HCT116 (cell line): ENCODE measurements around the gene ADK. TPM values are rescaled to one million over a fixed set of nuclear protein-coding genes. Genes with fewer than 3 reads are reported as not detected.

Experiments
- ATAC-seq: fragments of 200-7000 bp; cut with Tn5 transposase; 2 replicates; pipeline ENCODE4 v1.9.1; 2020; ENCODE audit warnings: mild to moderate bottlenecking, moderate library complexity
- BruUV-seq: library from RNA; stranded (reverse); fragments of 400-500 nt; replicated peaks from 2 replicates; lab custom pipeline; 2021; lab: Mats Ljungman, UMichigan
- CTCF ChIA-PET: fragments of 300-600 bp; sonication (Branson Sonifier 250); formaldehyde crosslinking; loops from one replicate; lab custom pipeline; 2021; ENCODE audit warnings: antibody characterized with exemption; lab: Charles Lee
- POLR2A ChIA-PET: fragments of 300-600, 350-600 bp; sonication (Branson Sonifier 250); formaldehyde crosslinking; loops from one replicate; lab custom pipeline; 2021; ENCODE audit warnings: antibody characterized with exemption; lab: Charles Lee
- RAD21 ChIA-PET, 2 experiments: fragments of 300-600 bp; sonication (Branson Sonifier 250); formaldehyde crosslinking; loops; one replicate each; lab custom pipeline; 2023; ENCODE audit warnings: low total read pairs in 2 of 2; ENCODE audit not compliant: uncharacterized antibody in 2 of 2, unreplicated experiment in 2 of 2, low non-redundant PET in 1 of 2; lab: Charles Lee
- DNase-seq: peaks from one replicate; pipeline ENCODE4 v3.0.0-alpha.2; 2010; ENCODE audit warnings: low read depth, low spot score
- H2AFZ ChIP-seq: fragments of 200-600 bp; shearing (Covaris generic), sonication (generic); 2 replicates; pipeline ENCODE4 v1.6.1; 2017; ENCODE audit warnings: low read depth, mixed run types, mixed read lengths, antibody characterized with exemption, low read length; ENCODE audit not compliant: poor library complexity, severe bottlenecking
- H3K27ac ChIP-seq: 2 replicates; pipeline ENCODE4 v1.5.1; 2012; ENCODE audit warnings: low read depth, low read length
- H3K27me3 ChIP-seq: fragments of 200-600 bp; sonication (generic); 2 replicates; pipeline ENCODE4 v1.6.1; 2016; ENCODE audit warnings: mixed run types, low read length, mixed read lengths; ENCODE audit not compliant: insufficient read depth
- H3K36me3 ChIP-seq, 2 experiments: fragments of 200-500 bp in 1 of 2; fragments of 200-600 bp in 1 of 2; sonication (Bioruptor generic) in 1 of 2; sonication (generic) in 1 of 2; 2 replicates each; pipeline versions ENCODE4 v1.5.1 to v1.6.1; 2014 to 2016; ENCODE audit warnings: low read length in 2 of 2, inconsistent platforms in 1 of 2, mixed read lengths in 1 of 2, mixed run types in 1 of 2; ENCODE audit not compliant: insufficient read depth in 2 of 2, control insufficient read depth in 1 of 2
- H3K4me1 ChIP-seq, 2 experiments: fragments of 200-600 bp in 1 of 2; sonication (generic) in 1 of 2; 2 replicates each; pipeline versions ENCODE4 v1.5.1 to v1.6.1; 2012 to 2017; ENCODE audit warnings: low read length in 2 of 2, inconsistent platforms in 1 of 2, mild to moderate bottlenecking in 1 of 2, mixed read lengths in 1 of 2, mixed run types in 1 of 2, moderate library complexity in 1 of 2; ENCODE audit not compliant: insufficient read depth in 2 of 2, control insufficient read depth in 1 of 2
- H3K4me2 ChIP-seq: fragments of 200-600 bp; sonication (generic); 2 replicates; pipeline ENCODE4 v1.6.1; 2017; ENCODE audit warnings: mixed run types, low read length, mixed read lengths
- H3K4me3 ChIP-seq, 2 experiments: fragments of 200-600 bp in 1 of 2; sonication (generic) in 1 of 2; replicated peaks in 1 of 2; 2 replicates each; pipeline ENCODE4 v1.5.1; 2011 to 2016; ENCODE audit warnings: low read length in 2 of 2, control low read depth in 1 of 2, low read depth in 1 of 2, mild to moderate bottlenecking in 1 of 2, mixed read lengths in 1 of 2, mixed run types in 1 of 2
- H3K79me2 ChIP-seq: fragments of 200-600 bp; sonication (generic); 2 replicates; pipeline ENCODE4 v1.6.1; 2017; ENCODE audit warnings: mild to moderate bottlenecking, mixed run types, low read length, moderate library complexity, mixed read lengths; ENCODE audit not compliant: insufficient read depth
- H3K9ac ChIP-seq: fragments of 200-600 bp; sonication (generic); 2 replicates; pipeline ENCODE4 v1.6.1; 2016; ENCODE audit warnings: low read length, mixed read lengths
- H3K9me2 ChIP-seq: fragments of 200-600 bp; sonication (generic), shearing (Covaris generic); 2 replicates; pipeline ENCODE4 v1.6.1; 2017; ENCODE audit warnings: mixed run types, mild to moderate bottlenecking, moderate library complexity; ENCODE audit not compliant: insufficient read depth
- H3K9me3 ChIP-seq, 2 experiments: fragments of 200-500 bp in 1 of 2; fragments of 200-600 bp in 1 of 2; sonication (Bioruptor generic) in 1 of 2; sonication (generic) in 1 of 2; 2 replicates each; pipeline ENCODE4 v1.6.1; 2014 to 2017; ENCODE audit warnings: low read length in 2 of 2, mixed read lengths in 2 of 2, inconsistent platforms in 1 of 2, low read depth in 1 of 2, mild to moderate bottlenecking in 1 of 2, mixed run types in 1 of 2, moderate library complexity in 1 of 2; ENCODE audit not compliant: control insufficient read depth in 1 of 2, insufficient read depth in 1 of 2
- H4K20me1 ChIP-seq: fragments of 200-600 bp; sonication (generic), shearing (Covaris generic); 2 replicates; pipeline ENCODE4 v1.6.1; 2017; ENCODE audit warnings: mixed run types, mild to moderate bottlenecking, moderate library complexity; ENCODE audit not compliant: insufficient read depth
- CBX3 ChIP-seq: IDR thresholded peaks from 2 replicates; pipeline ENCODE4 v1.6.1; 2012; ENCODE audit warnings: low read depth
- CEBPB ChIP-seq: IDR thresholded peaks from 2 replicates; pipeline ENCODE4 v1.6.1; 2012; ENCODE audit warnings: low read depth
- EZH2 ChIP-seq: fragments of 200-600 bp; sonication (generic); IDR thresholded peaks from 2 replicates; pipeline ENCODE4 v1.6.1; 2017; ENCODE audit warnings: antibody characterized with exemption, mixed run types
- EZH2phosphoT487 ChIP-seq: fragments of 200-600 bp; IDR thresholded peaks from 2 replicates; pipeline ENCODE4 v1.6.1; 2018; ENCODE audit warnings: antibody characterized with exemption, borderline replicate concordance
- JUND ChIP-seq: IDR thresholded peaks from 2 replicates; pipeline ENCODE4 v1.6.1; 2012
- RAD21 ChIP-seq: IDR thresholded peaks from 2 replicates; pipeline ENCODE4 v1.6.1; 2012; ENCODE audit warnings: low read depth, mild to moderate bottlenecking
- SP1 ChIP-seq: IDR thresholded peaks from 2 replicates; pipeline ENCODE4 v1.6.1; 2012; ENCODE audit warnings: low read depth
- SRF ChIP-seq: IDR thresholded peaks from 2 replicates; pipeline ENCODE4 v1.6.1; 2012; ENCODE audit warnings: low read depth
- TCF7L2 ChIP-seq: IDR thresholded peaks from 2 replicates; pipeline ENCODE4 v1.7.0; 2011; ENCODE audit warnings: borderline replicate concordance, inconsistent platforms; ENCODE audit not compliant: insufficient read depth, insufficient read length; ENCODE audit errors: extremely low read depth
- intact Hi-C: fragments of 100-400 bp; cut with micrococcal nuclease; formaldehyde crosslinking; loops from 2 replicates; pipeline ENCODE4 v1.10.0; 2022
- total RNA-seq: library from RNA; stranded (reverse); gene quantifications from one replicate; pipeline ENCODE4 v1.2.1, GENCODE V29; 2021; ENCODE audit not compliant: unreplicated experiment
- TF ChIP-seq, protein P1 (sequence below), 3 experiments: fragments of 200-600 bp in 1 of 3; sonication (generic) in 1 of 3; IDR thresholded peaks in 2 of 3; conservative IDR thresholded peaks in 1 of 3; 2 replicates each; pipeline ENCODE4 v1.5.1; 2012 to 2017; ENCODE audit warnings: low read depth in 2 of 3, low read length in 2 of 3, antibody characterized with exemption in 1 of 3, borderline replicate concordance in 1 of 3, control low read depth in 1 of 3, mild to moderate bottlenecking in 1 of 3, mixed read lengths in 1 of 3, mixed run types in 1 of 3, moderate library complexity in 1 of 3; ENCODE audit not compliant: insufficient read depth in 1 of 3
- TF ChIP-seq, protein P2 (sequence below): IDR thresholded peaks from 2 replicates; pipeline ENCODE4 v1.6.1; 2011; ENCODE audit warnings: mild to moderate bottlenecking, low read length, moderate library complexity; ENCODE audit not compliant: insufficient replicate concordance; ENCODE audit errors: extremely low read depth
- TF ChIP-seq, protein P3 (sequence below): IDR thresholded peaks from 2 replicates; pipeline ENCODE4 v1.6.1; 2012

The ADK gene
- total RNA-seq, 1 experiment from 2014 or later = 55.0 TPM

DNA sequence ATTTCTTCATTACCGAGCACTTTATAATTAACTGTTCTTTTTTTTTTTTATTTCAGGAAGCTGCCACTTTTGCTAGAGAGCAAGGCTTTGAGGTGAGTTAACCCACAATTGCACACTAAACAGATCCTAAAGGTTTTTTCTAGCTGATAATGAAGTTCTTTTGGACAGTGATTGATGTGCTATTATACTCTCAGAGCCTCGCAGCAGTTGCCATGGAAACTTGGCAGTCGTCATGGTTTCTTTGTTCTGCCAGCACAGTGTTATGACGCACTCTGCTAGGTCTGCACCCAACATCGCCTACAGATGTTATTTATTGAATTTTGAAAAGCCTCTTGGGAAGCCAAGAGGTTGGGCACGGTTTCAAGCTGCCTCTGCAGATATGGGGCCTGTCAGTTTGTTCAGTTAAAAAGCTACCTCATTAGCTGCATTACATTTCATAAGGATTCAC lies 438.2 kb downstream of the ADK start (continued):
- TF ChIP-seq, protein P1, sequence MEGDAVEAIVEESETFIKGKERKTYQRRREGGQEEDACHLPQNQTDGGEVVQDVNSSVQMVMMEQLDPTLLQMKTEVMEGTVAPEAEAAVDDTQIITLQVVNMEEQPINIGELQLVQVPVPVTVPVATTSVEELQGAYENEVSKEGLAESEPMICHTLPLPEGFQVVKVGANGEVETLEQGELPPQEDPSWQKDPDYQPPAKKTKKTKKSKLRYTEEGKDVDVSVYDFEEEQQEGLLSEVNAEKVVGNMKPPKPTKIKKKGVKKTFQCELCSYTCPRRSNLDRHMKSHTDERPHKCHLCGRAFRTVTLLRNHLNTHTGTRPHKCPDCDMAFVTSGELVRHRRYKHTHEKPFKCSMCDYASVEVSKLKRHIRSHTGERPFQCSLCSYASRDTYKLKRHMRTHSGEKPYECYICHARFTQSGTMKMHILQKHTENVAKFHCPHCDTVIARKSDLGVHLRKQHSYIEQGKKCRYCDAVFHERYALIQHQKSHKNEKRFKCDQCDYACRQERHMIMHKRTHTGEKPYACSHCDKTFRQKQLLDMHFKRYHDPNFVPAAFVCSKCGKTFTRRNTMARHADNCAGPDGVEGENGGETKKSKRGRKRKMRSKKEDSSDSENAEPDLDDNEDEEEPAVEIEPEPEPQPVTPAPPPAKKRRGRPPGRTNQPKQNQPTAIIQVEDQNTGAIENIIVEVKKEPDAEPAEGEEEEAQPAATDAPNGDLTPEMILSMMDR (IDR thresholded peaks at IDR 0.05 in 2 of 3, conservative IDR thresholded peaks at IDR 0.05 in 1 of 3; ENCODE audit: borderline replicate concordance in 1 of 3, insufficient read depth in 1 of 3, low read depth in 2 of 3, low read length in 2 of 3) = no peak
- TF ChIP-seq SRF (no peak), EZH2phosphoT487 (no peak), JUND (no peak), SP1 (no peak)
- TF ChIP-seq, protein P2, sequence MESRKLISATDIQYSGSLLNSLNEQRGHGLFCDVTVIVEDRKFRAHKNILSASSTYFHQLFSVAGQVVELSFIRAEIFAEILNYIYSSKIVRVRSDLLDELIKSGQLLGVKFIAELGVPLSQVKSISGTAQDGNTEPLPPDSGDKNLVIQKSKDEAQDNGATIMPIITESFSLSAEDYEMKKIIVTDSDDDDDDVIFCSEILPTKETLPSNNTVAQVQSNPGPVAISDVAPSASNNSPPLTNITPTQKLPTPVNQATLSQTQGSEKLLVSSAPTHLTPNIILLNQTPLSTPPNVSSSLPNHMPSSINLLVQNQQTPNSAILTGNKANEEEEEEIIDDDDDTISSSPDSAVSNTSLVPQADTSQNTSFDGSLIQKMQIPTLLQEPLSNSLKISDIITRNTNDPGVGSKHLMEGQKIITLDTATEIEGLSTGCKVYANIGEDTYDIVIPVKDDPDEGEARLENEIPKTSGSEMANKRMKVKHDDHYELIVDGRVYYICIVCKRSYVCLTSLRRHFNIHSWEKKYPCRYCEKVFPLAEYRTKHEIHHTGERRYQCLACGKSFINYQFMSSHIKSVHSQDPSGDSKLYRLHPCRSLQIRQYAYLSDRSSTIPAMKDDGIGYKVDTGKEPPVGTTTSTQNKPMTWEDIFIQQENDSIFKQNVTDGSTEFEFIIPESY = no peak
- TF ChIP-seq, all 23 proteins: peak for 0

DNA sequence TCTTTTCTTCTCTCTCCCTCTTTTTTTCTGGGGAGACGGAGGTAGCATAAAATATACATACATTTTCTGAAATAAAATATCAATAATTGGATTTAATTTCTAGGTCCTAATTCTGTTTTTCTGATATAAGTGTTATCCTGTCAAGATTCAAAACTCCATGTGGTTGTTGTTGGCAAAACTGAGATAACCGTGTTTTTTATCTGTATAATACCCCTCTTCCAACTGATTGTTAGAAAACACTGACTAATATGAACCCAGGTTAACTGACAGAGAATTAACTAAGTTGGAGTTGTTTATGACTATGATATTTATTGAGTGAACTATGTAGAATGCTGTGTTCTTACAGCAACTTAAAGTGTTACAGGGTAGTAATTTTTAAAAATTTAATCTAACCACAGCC lies 438.8 kb downstream of the ADK start:
- no peak overlapping the region for H3K27ac ChIP-seq
- no peaks in the 10 kb centered on the region for H3K36me3 ChIP-seq
- intact Hi-C loops = no loop called here
- POLR2A ChIA-PET = no interaction called here
- H3K4me1 ChIP-seq = peaks cover 0 to 7% of the 10 kb centered on the region in 2 experiments; a peak in 1 of 4 replicates
- no peak overlapping the region for H2AFZ ChIP-seq
- no peak overlapping the region for H3K9ac ChIP-seq
- TF ChIP-seq EZH2 (no peak), CEBPB (no peak), RAD21 (no peak), CBX3 (no peak), TCF7L2 (no peak)
- TF ChIP-seq, protein P3, sequence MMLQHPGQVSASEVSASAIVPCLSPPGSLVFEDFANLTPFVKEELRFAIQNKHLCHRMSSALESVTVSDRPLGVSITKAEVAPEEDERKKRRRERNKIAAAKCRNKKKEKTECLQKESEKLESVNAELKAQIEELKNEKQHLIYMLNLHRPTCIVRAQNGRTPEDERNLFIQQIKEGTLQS = no peak
- no peak overlapping the region for H3K4me3 ChIP-seq
- BruUV-seq = no TSS peak
- no peaks in the 10 kb centered on the region for H4K20me1 ChIP-seq
- no peak overlapping the region for H3K4me2 ChIP-seq
- RAD21 ChIA-PET = no interaction called here
- no peaks in the 10 kb centered on the region for H3K9me3 ChIP-seq
- no peaks in the 10 kb centered on the region for H3K9me2 ChIP-seq
- DNase-seq = no peak
- CTCF ChIA-PET = no interaction called here
- no peaks in the 10 kb centered on the region for H3K79me2 ChIP-seq
- H3K27me3 ChIP-seq = no peaks in the 10 kb centered on the region
- ATAC-seq = no peak
